Endothelial cell of umbilical vein (primary cell): Measurements from ENCODE around the gene INTS7. TPM values are rescaled to one million over a fixed set of nuclear protein-coding genes. Genes with fewer than 3 reads are reported as not detected.

Source experiments
- microRNA-seq: library from miRNA; unstranded; fragments of <30 nt; microRNA quantifications from one replicate; pipeline ENCODE4 v1.2.0, GENCODE V29; 2021; ENCODE audit warnings: borderline number of aligned reads, borderline replicate concordance
- polyA plus RNA-seq, 4 experiments: library from polyadenylated mRNA; depleted of rRNA in 3 of 4; stranded (reverse) in 3 of 4; unstranded in 1 of 4; fragments of >200 nt; gene quantifications; 2 replicates each; pipeline versions ENCODE4 v1.2.1 to v1.2.3, GENCODE V29; 2011 to 2012; ENCODE audit warnings: missing spikeins in 1 of 4
- small RNA-seq: library from RNA; depleted of rRNA; stranded (forward); fragments of <200 nt; gene quantifications from one replicate; pipeline ENCODE3, GENCODE V24; 2012; ENCODE audit warnings: low replicate concordance, low read depth; ENCODE audit not compliant: insufficient read depth, insufficient read length
- total RNA-seq: library from RNA; stranded (reverse); gene quantifications from 2 replicates; pipeline ENCODE4 v1.2.3, GENCODE V29; 2021

Gene INTS7
- total and polyA plus RNA-seq, 2 donors (not counting 3 experiments of a cell fraction or from before 2014, with no cell fraction given) = 9.1 to 18.1 TPM

Small RNAs within 50 kb of the gene (microRNA-seq; reads per million reads assigned to microRNA genes)
- gene MIR3122 = not detected

Small RNAs within 50 kb of the gene (small RNA-seq; reads per million reads assigned to genes)
- not detected for gene MIR3122
- not detected for gene RF00568

Other genes with a start within 250 kb of the INTS7 start
- 46.0 and 49.5 TPM in 2 replicates for gene LPGAT1, start 204.8 kb downstream of the INTS7 start, total RNA-seq
- gene LPGAT1, start 204.8 kb downstream of the INTS7 start, polyA plus RNA-seq = 4.6 and 6.1 TPM in 2 replicates
- 26.5 and 27.2 TPM in 2 replicates for gene DTL, start 191 bp upstream of the INTS7 start, total RNA-seq
- 10.1 and 11.2 TPM in 2 replicates for gene DTL, start 191 bp upstream of the INTS7 start, polyA plus RNA-seq
- 27.7 and 34.5 TPM in 2 replicates for gene PPP2R5A, start 249.9 kb upstream of the INTS7 start, total RNA-seq
- 10.0 and 11.9 TPM in 2 replicates for gene PPP2R5A, start 249.9 kb upstream of the INTS7 start, polyA plus RNA-seq